ENCODE measurements around the gene MRTO4.

- TF ChIP-seq RCOR1 (conservative IDR thresholded peaks at IDR 0.05; ENCODE audit: low read depth, low read length), result no peak
- no peak for TF ChIP-seq POLR2A (IDR thresholded peaks at IDR 0.05; ENCODE audit: low read depth, low read length)
- no peak for TF ChIP-seq YY1 (IDR thresholded peaks at IDR 0.05; ENCODE audit: low read depth, low read length)
- TF ChIP-seq EGR1 (IDR thresholded peaks at IDR 0.05; ENCODE audit: borderline replicate concordance in 1 of 2, low read depth in 2 of 2, low read length in 2 of 2), result no peak
- no peak for TF ChIP-seq RBBP5 (conservative IDR thresholded peaks at IDR 0.05)
- TF ChIP-seq POLR2AphosphoS5 (IDR thresholded peaks at IDR 0.05; ENCODE audit: low read length), result no peak
- TF ChIP-seq FOXK2 (IDR thresholded peaks at IDR 0.05), result no peak
- no peak for TF ChIP-seq CTCF (IDR thresholded peaks at IDR 0.05 in 2 of 3, conservative IDR thresholded peaks at IDR 0.05 in 1 of 3; ENCODE audit: control insufficient read depth in 2 of 3, extremely low read depth in 1 of 3, insufficient read depth in 1 of 3, low read depth in 3 of 3, low read length in 3 of 3)
- no peak for TF ChIP-seq EZH2 (IDR thresholded peaks at IDR 0.05; ENCODE audit: borderline replicate concordance, control insufficient read depth, low read depth, low read length)
- no peak for TF ChIP-seq ZBTB33 (IDR thresholded peaks at IDR 0.05)
- no peak for TF ChIP-seq E4F1 (IDR thresholded peaks at IDR 0.05; ENCODE audit: borderline replicate concordance, partially characterized antibody)
- TF ChIP-seq HDAC2 (IDR thresholded peaks at IDR 0.05), result no peak
- TF ChIP-seq CHD4 (IDR thresholded peaks at IDR 0.05), result no peak
- no peak for TF ChIP-seq SIN3A (IDR thresholded peaks at IDR 0.05; ENCODE audit: low read depth, low read length)
Observed at GRCh38 chr1:19210772-19211549, 40.6 kb upstream of the MRTO4 start.

All from GM12878 (cell line).